HuH-7.5 (cell line): ENCODE results near the gene ABCA8.
"Not testable (repeated sequence)": the region's sequence is repeated elsewhere in the genome, so short reads cannot be mapped to it uniquely, and the experiment has no call there.

Experiments
- DNase-seq: peaks from one replicate; pipeline ENCODE4 v3.0.0; 2011; ENCODE audit warnings: low spot score

ABCA8 gene

DNA sequence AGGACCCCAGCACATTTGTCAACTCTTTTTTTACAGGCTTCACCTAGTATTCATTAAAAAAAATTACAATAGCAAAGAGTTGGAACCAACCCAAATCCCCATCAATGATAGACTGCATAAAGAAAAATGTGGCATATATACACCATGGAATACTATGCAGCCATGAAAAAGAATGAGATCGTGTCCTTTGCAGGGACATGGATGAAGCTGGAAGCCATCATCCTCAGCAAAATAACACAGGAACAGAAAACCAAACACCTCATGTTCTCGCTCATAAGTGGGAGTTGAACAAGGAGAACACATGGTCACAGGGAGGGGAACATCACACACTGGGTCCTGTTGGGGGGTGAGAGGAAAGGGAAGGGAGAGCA lies 11.4 kb downstream of the ABCA8 start:
- not testable (repeated sequence) for DNase-seq

DNA sequence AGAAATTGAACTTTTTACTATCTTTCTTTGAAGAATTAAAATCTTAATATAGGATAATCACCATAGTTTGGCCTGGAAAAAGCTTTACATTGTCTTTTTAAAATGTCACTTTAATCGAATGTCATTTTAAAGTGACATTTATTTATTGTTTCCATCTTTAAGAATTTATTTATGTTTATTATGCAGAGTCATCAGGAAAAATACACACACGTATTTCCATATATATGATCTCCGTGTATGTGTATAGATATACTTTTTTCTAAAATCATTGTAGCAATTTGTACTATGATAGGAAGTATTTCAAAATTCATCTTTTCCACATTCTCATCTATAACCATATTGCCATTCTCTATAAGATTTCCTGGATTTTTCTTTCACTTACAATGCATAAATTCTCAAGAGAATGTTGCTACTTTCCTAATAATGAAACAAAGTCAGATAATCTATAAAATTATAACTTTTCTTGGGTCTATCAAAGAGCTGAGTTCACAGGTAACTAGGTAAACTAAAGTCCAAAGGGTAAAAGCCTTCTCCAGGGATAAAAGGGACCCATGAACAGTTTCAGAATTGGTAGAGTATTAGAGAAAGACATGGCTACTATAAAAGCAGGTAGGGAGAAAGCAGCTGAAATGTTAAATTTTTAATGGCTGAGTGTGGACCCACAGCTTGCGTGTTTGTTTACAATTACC lies 11.9 kb downstream of the ABCA8 start:
- no peak for DNase-seq

DNA sequence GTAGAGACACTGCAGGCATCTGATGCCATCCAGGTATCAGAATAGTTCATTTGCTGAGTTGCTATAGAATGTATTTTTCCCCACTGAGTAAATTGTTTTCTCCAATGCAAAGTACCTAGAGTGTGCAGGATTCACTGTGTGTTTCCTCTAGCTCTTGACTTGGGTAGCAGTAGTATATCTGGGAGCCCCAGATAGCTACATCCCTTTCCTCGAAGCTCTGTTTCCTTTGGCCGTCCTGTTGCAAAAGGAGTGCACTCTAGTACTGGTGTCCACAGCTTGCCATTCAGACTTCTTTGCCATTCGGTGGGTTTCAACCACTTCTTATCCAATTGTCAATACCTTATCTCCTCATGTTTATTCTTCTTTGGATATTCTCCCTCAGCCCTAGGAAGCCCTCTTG lies 12.8 kb downstream of the ABCA8 start:
- no peak for DNase-seq

DNA sequence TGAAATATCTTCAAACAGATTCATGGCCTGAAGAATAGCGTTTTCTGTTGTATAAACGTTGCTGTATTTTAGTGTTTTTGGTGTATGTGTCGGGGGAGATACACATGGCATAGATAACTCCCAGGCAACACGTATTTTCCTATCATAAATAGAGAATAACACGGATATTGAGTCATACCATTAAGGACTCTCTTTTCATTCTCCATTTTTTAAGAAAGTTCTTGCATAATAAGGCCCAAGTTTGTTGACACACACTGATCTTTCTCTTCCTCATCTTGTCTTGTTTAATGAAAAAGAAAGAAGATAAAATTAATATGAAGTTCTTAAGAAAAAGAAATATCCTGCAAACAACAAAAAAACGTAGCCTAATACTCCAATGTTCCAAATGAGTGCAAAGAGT lies 13.4 kb downstream of the ABCA8 start:
- DNase-seq, result no peak

DNA sequence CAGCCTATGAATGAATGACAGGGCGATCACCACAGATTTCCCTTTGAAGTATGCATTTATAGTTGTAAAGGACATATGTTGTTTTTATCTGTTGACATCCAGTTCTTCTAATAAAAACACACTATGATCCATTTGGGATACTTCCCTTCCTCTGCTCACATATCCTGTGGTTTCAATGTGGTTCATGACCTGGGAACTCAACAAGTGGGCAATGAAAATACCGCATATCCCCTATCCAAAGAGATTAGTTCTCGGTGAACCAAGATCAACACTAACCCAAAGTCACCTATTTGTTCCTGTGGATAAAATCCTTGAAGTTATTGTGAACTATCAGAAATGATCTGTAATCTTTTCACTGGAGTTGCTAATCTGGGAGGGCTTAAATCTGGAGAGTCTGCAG lies 16.0 kb downstream of the ABCA8 start:
- DNase-seq, result no peak

DNA sequence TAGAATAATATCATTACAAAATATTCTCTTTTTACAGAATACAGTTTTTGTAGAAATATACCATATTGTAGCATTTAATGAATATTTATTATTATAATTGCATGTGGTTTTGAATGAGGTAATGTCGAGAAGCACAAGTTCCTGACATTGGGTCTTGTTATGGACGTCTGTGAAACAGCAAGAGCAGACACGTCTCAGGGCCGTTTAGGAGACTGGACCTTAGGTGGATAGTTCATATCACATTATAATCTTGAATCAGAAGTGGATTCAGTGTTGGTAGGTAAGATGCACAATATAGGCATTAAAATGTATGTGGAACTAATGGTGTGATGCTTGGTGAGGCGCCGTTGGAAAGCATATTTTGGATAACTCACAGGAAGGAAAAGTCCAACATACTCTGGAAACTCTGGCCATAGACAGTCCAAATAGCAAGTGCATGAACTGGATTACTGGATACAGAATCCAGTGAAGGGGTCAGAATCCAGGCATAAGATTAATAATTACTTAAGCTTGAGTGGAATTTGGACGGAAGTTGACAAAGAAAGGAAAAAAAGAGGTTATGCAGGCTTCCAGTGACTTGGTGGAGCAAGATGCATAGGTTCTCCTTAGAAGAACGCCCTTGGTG lies 17.2 kb downstream of the ABCA8 start:
- DNase-seq, result peak; percentile 2

DNA sequence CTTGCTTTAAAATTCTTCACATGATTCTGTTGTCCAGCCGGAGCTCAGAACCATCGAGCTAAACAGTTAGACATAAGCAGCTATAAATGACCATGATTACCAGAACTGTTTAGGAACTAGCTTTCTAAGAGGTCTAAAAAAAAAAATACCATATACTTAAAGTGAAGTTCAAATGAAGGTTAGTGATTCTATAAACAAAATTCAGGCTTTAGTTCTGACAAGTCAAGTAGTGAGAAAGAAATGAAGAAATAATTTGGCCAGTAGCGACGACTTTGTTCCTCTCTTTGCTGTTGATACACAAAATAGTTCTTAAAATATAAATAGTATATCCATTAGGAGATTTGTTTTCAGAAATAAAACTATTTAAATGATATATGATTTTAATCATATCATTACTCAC lies 27.7 kb downstream of the ABCA8 start:
- no peak for DNase-seq

DNA sequence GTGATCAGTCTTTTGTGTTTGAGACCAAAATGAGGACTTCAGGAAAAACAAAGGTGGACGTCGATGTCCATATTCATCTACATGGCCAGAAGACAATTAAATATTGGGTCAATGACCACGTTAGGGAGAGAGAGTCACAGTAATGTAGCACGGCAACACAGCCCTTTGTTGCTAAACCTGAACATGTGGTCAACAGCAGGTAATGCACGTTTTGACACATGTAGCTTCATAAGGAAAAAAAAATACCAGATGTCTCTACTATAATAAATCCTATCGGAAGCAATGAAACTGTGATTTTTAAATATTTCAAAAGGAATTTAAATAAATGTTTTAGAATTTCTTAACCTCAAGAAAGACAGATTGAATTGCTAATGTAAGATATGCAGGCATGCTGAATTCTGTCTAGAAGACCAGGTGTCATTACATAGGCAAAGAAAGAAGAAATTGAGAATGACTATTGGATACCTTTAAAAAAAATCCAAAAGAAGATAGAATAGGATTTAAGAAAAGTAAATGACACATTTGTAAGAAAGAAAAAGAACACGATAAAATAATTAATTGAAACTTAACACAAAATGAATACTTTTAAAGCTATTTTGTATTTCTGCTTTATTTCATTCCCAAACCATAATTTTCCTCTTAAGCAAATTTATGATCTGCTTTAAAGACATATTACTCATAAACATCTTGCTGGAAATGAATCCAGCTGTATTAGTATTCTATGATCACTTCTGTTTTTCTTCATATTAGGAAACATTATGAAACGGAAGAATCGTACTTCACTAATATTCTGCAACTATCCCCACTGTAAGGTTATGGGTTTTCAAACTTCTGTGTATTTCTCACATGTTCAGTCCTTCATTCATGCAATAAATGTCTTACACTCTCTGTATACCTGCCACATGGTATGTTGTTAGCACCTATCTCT lies 30.1 kb downstream of the ABCA8 start:
- no peak for DNase-seq

DNA sequence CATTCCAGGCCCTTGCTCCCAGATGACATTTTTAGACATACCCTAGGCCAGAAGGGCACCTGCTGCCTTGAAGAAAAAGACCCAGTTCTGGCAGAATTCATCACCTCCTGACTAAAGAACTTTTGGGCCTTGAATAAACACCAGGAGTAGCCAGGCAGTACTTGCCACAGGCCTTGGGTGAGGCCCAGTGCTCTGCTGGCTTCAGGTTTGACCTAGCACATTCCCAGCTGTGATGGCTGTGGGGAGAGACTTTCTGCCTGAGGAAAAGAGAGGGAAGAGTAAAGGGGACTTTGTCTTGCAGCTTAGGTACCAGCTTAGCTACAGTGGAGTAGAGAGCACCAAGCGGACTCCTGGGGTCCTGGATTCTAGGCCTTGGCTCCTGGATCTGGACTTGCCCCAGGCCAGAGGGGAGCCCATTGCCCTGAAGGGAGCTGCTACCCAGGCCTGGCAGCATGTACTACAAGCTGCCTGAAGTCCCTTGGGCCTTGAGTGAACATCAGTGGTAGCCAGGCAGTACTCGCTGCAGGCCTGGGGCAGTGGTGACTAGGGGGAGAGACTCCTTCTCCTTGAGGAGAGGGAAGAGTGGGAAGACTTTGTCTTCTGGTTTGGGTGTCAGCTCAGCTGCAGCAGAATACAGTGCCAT lies 44.3 kb downstream of the ABCA8 start:
- no peak for DNase-seq

DNA sequence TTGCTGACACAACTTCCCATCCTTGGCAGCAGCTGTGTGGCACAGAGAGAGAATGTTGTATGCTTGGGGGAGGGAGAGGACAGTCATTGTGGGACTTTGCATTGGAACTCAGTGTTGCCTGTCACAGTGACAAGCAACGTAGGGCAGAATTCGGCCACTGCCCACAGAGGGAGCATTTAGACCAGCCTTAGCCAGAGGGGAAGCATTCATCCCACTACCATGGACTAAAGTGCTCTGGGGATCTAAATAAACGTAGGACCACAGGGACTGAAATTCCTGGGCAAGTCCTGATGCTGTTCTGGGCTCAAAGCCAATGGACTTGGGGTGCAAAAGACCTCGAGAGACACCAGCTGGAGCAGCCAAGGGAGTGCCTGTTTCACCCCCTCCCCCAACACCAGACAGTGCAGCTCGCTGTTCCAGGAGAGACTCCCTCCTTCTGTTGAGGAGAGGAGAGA lies 44.9 kb downstream of the ABCA8 start:
- no peak for DNase-seq

DNA sequence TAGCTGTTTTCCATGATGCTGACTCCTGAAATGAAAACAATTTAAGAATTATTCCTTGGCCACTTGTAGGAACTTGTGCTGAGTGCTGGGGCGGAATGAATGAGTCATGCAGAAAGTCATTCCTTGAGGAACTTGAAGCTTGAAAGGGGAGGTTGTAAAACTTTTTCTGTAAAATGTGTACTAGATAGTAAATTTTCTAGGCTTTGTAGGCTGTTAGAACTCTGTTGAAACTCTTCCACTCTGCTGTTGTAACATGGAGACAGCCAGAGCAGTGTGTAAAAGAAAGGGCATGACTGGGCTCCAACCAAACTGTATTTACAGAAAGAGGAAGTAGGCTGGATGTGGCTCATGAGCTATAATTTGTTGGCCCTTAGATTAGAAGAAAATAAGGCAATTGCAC lies 46.1 kb downstream of the ABCA8 start:
- DNase-seq, result no peak

DNA sequence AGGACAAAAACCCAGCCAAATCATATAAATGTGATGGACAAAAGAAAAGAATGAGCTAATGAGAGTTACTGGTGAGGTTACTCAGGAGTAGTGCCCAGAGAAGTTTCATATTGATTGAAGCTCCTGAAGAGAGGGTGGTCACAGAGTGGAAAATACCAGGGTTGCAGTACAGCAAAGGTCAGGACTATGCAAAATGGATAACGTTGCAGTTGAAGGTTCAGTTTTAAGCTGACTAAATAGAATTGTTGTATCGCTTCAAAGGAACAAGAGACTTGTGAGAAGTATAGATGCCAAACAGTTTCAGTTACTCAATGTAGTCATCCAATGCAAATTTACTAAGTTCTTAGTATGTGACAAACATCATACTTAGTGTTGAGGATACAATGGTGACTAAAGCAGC lies 47.1 kb downstream of the ABCA8 start:
- DNase-seq, result no peak

DNA sequence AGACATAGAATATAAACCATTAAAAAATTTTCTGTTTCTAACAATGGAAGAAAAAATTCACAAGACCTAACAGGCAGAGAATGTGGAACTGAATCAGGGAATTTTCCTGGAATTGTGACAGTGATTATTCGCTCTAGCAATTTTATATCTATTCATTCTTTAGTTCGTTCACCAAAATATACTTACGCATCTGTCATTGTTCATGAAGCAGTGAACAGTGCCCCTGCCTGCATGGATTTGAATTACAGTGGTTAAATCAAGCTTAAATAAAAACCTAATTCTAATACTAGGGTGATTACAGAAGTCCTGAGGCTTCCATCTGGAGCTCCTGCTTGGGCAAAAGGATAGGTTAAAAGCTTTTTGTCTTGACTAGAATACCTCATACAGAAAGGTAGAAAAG lies 48.6 kb downstream of the ABCA8 start:
- DNase-seq, result no peak

DNA sequence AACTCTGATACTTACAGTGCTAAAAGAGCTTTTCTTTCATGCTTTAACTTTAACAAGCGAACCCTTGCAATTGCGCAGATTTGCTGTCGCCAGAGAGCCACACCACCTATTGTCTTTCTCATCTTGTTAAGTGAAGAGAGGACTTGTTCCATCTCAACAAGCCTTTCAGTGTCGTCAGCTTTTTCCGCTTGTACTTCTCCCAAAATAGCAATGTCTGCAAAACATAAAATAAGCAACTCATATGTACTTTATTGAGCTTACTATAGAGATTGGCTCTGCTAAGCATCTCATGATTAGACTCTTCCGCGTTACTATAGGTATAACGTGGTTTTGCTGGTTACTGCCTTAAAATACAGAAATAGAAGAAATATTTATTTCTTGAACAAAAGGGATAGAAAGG lies 51.9 kb downstream of the ABCA8 start:
- no peak for DNase-seq

DNA sequence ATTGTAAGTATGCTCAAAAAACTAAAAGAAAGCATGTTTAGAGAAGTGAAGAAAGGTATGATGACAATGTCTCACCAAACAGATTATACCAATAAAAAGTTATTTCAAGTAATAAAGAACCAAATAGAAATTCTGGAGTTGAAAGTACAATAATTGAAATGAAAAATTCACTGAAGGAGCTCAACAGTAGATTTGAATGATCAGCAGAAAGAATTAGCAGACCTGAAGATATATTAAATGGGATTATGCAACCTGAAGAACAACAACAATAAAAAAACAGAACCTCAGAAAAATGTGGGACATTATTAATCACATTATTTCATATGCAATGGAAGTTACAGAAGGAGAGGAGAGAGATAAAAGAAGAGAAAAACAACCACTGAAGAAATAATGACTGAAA lies 57.6 kb downstream of the ABCA8 start:
- DNase-seq, result no peak

DNA sequence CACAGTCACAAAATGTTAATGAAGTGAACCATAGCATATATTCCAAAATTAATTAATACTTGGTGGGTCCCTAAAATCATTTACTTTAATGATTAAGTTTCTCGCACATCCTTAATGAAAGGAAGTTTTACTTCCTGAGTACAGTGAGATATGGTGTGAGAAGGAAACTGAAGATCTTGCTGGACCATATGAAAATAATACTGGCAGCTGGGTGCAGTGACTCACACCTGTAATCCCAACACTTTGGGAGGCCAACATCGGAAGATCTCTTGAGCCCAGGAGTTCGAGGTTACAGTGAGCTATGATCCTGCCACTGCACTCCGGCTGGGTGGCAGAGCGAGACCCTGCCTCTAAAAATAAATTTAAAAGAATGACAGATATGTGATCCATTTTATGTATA lies 62.5 kb downstream of the ABCA8 start:
- DNase-seq, result no peak

DNA sequence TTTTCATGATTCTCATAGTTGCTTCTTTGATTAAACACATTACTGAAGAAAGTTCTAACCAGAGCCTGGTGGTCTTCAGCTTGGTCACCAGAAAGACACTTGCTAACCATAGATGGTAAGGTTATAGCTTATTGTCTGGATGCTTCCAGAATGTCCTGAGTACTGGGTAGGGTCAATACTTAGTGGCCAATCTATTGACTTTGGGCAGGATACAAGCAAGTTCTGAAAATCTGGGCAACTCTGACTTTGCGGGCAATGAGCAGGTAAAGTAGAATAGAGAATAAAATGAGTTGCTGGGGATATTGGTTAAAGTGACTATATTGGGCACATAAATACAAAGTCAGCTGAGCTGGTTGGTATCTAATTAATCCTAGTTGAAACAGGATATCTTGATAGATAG lies 63.0 kb downstream of the ABCA8 start:
- DNase-seq, result no peak

DNA sequence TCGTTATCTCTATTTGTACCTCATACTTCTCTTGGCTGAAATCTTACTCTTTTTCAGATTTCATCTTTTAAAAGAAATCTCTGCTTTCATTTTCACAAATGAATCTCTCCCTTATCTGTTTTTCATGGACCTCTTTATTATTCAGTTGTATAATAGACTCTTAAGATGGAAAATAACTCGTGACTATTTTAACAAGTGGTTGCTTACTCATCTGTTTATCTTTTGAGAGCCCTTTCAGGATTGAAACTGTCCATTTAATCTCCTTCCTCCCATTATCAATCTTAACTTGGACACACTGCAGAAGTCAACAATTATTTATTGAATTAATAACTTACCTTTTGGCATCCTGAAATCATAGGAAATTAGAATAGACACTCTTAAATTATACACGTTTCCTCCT lies 68.8 kb downstream of the ABCA8 start:
- no peak for DNase-seq

DNA sequence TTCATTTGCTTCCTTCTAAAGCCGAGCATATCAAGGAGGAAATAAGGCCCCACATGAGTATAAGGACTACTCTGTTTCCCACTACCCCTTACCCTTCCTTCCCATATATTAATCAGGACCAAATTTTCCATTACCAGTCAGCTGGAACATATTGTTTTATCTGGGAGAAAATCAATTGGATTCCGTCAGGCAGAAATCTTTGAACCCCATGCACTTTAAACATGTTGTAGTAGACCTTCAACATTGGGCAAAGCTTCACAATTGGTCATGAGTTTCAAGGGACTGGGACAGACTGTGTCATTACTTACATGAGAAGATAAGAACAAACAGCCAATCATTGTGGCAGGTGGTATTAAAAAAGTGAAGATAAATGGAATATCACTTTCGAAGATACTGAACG lies 70.3 kb downstream of the ABCA8 start:
- DNase-seq, result no peak

DNA sequence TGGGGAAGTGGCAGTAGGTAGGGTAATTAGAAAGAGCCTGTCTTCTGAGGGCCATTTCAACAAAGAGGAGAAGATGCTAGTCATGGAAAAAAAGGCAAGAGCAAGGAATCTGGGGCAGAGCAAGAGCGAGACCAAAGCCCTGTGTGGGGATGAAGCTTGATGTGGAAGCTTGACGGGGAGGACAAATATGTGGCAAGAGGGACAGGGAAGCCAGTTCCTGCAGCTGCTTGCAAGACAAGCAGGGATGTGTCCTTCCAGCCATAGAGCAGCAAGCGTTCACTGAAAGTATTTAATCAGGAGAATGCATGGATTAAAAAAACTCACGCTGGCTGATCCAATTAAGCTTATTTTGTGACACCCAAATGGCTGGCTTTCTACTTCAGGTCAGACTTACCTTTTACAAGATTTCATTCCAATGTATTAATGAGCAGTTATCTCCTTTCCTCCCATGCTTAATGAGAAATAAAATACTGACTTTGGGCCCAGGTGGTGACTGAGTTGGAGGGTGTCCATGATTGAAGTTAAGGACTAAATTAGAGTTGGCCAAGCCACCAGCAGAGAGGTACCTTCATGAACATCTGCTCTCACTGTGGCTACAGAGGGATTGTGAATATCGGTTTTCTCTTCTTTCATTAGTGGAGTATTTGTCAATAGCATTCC lies 76.8 kb downstream of the ABCA8 start:
- no peak for DNase-seq

DNA sequence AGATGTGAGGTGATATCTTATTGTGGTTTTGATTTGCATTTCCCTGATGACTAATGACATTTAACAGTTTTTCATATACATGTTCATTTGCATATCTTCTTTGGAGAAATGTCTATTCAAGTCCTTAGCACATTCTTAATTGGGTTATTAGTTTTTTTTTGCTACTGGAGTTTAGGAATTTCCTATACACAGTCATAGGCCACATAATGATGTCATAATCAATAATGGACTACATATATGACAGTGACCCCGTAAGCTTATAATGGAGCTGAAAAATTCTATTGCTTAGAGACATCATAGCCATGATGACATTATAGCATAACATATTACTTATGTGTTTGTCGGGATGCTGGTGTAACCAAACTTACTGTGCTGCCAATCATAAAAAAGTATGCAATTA lies 83.7 kb downstream of the ABCA8 start:
- DNase-seq, result no peak

DNA sequence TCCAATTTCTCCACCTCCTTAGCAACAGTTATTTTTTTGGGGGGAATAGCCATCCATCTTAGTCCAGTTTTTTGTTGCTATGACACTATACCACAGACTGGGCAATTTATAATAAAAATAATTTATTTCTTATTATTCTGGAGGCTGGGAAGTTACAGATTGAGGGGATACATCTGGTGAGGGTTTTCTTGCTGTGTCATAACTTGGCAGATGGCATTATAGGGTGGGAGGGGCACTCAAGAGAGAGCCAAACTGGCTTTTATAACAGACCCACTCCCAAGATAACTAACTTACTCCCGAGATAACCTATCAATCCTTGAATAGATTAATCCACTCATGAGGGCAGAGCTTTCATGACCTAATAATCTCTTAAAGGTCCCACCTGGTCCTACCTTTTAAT lies 84.2 kb downstream of the ABCA8 start:
- DNase-seq, result no peak
